ENCODE data around the gene DNAH10. TPM values are rescaled to one million over a fixed set of nuclear protein-coding genes. Genes with fewer than 3 reads are reported as not detected.

DNAH10 gene
- total RNA-seq, 2 donors from 2014 or later, result 0.03 to 0.29 TPM

DNA sequence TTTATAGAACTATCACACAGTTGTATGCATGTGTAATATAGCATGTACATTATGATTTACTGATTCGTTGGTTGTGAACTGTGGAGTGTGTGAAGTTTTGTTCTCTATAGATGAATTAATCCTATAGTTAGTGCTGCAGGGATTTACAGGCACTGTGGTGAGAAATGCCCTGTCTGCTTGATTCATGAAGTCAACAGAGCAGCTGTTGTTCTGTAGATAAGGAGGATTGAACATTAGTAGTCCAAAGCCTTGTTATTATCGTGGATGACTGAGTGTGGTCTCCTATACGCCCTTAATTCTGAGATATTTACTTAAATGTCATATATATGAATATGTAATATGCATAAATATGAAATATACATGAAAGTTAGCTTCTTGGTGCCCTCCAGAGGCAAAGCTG lies 98.3 kb downstream of the DNAH10 start:
- intact Hi-C loops (cut with DNase I), result no loop called here
- DNase-seq, result no peak
- no peak for ATAC-seq

- DNase-seq (no peak), ATAC-seq (no peak)
- intact Hi-C loops (cut with DNase I), result no loop called here
Measured at GRCh38 chr12:123861392-123861791, 99.3 kb downstream of the DNAH10 start.

DNA sequence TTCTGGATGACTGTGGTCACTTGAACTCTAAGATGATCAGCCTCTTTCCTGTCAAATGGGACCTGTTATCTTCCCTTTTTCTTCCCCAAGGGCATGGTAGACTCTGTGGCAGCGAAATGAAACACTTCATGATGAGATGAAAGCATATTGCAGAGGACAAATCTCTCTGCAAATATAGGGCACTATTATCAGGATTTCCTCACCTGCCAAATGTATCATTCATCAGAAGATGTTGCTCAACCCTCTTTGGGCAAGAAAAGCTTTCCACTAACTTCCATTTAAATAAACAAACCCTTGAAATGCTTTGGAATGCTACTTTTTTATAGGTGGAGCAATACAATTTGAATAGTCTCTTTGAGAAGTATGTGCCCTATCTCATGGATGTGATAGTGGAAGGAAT lies 105.0 kb downstream of the DNAH10 start:
- DNase-seq, result no peak
- intact Hi-C loops (cut with DNase I), result no loop called here
- ATAC-seq, result no peak

DNA sequence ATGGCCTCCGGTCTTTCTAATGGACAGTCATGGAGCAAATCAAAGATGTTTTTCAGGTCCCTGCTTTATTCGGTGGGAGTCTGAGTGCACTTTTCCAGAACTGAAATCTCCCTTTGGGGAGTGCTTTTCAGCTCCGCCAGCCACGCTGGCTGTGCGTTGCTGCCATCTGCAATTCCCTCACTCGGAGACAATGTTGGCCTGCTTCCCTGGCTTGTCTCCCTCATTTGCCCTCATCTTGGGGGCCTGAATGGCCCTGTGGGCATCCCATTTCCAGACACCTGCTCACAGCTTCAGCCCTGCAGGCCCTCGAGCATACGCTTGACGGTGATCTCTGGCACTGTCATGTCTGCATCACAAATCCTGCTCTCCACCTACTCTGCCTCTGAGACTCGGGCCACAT lies 106.7 kb downstream of the DNAH10 start:
- intact Hi-C loops (cut with DNase I), result no loop called here
- ATAC-seq (no peak), DNase-seq (no peak)

- ATAC-seq (no peak), DNase-seq (no peak)
Measured at GRCh38 chr12:123873793-123874192, 111.7 kb downstream of the DNAH10 start.

GRCh38 chr12:123877968-123878367 lies 115.9 kb downstream of the DNAH10 start:
- intact Hi-C loops (cut with DNase I), result no loop called here
- DNase-seq (no peak), ATAC-seq (no peak)

More at GRCh38 chr12:123873793-123874192, 111.7 kb downstream of the DNAH10 start:
- intact Hi-C loops (cut with DNase I), result no loop called here

- DNase-seq (no peak), ATAC-seq (no peak)
- intact Hi-C loops (cut with DNase I), result no loop called here
Measured at GRCh38 chr12:123879101-123879500, 117.0 kb downstream of the DNAH10 start.

GRCh38 chr12:123879691-123880090 lies 117.6 kb downstream of the DNAH10 start:
- intact Hi-C loops (cut with DNase I), result no loop called here
- no peak for DNase-seq
- ATAC-seq, result no peak

GRCh38 chr12:123882161-123882705 lies 120.1 kb downstream of the DNAH10 start:
- intact Hi-C loops (cut with DNase I), result no loop called here
- ATAC-seq, result no peak
- no peak for DNase-seq

DNA sequence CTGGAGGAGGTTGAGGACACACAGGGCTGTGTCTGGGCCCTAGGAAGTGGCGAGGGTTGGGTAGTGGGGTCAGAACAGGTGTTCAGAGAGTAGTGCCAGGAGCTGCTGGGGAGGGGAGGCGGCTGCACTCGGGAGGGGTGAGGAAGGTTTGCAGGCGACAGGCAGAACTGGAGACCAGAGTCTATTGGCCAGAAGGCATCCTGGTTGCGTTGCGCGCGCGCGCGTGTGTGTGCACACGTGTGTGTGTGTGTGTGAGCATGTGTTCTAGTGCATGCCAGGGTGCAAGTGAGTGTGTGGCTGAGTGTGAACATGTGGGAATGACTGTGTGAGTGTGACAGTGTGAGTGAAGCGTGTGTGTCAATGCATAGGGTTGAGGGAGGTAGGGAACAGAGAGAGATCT lies 124.2 kb downstream of the DNAH10 start:
- no peak for DNase-seq
- no peak for ATAC-seq
- intact Hi-C loops (cut with DNase I), result no loop called here

- DNase-seq, result no peak
- ATAC-seq, result no peak
- intact Hi-C loops (cut with DNase I), result no loop called here
Measured at GRCh38 chr12:123886931-123887582, 125.0 kb downstream of the DNAH10 start.

DNA sequence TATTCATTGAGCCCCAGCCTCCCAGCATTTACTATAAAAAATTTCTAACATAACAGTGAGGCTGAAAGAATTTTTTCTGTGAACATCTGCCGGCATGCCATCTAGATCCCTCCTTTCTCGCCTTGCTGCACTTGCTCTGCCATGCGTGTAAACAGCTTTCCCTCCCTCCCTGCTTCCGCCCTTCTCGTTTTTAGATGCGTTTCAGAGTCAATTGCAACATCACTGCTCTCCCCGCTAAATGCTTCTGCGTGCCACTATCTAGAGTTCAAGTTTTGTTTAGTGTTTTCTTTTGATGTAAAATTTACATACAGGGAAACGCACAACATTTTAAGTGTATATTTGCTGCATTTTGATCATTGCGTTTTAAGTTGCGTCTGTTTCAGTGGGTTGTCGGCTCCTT lies 126.9 kb downstream of the DNAH10 start:
- no peak for DNase-seq
- intact Hi-C loops (cut with DNase I), result no loop called here
- no peak for ATAC-seq

GRCh38 chr12:123889848-123890535 lies 127.9 kb downstream of the DNAH10 start:
- DNase-seq (no peak), ATAC-seq (no peak)
- intact Hi-C loops (cut with DNase I), result no loop called here

- intact Hi-C loops (cut with DNase I), result no loop called here
- ATAC-seq (no peak), DNase-seq (no peak)
Measured at GRCh38 chr12:123890536-123890902, 128.4 kb downstream of the DNAH10 start.

DNA sequence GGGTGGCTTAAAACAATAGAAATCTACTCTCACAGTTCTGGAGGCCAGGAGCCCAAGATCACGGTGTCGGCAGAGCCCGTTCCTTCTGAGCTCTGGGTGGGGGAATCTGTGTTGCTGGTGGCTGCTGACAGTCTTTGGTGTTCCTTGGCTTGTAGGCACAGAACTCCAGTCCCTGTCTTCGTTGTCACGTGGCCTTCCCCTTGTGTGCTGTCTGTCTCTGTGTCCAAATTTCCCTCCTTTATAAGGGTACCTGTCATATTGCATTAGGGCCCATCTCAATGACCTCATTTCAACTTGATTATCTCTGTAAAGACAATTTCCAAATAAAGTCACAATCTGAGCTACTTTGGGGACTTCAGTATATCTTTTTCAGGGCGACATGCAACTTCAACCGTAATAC lies 128.9 kb downstream of the DNAH10 start:
- DNase-seq (no peak), ATAC-seq (no peak)
- intact Hi-C loops (cut with DNase I), result no loop called here

GRCh38 chr12:123891516-123892179 lies 129.5 kb downstream of the DNAH10 start:
- no peak for DNase-seq
- intact Hi-C loops (cut with DNase I), result no loop called here
- no peak for ATAC-seq

GRCh38 chr12:123892180-123892559 lies 130.1 kb downstream of the DNAH10 start:
- DNase-seq (no peak), ATAC-seq (no peak)
- intact Hi-C loops (cut with DNase I), result no loop called here

DNA sequence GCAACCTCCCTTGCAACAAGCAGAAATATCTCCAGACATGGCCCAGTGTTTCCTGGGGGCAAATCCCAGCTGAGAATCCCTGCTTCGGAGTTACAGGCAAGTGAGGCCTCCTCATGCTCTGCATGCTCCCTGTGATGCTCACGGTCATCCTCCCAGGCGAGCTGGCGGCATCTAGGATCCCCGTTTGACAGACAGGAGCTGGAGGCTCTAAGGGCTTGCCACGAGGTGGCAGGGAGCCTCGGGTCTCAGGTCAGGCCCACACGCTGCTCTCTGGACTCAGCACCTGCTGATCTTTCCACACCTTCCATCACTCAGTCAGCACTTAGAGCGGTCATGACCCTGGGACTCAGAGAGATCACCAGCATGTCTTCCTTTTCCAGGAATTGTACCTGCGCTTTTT lies 130.8 kb downstream of the DNAH10 start:
- intact Hi-C loops (cut with DNase I), result no loop called here
- no peak for ATAC-seq
- no peak for DNase-seq

- intact Hi-C loops (cut with DNase I), result no loop called here
- ATAC-seq (no peak), DNase-seq (no peak)
Measured at GRCh38 chr12:123893276-123893675, 131.2 kb downstream of the DNAH10 start.

DNA sequence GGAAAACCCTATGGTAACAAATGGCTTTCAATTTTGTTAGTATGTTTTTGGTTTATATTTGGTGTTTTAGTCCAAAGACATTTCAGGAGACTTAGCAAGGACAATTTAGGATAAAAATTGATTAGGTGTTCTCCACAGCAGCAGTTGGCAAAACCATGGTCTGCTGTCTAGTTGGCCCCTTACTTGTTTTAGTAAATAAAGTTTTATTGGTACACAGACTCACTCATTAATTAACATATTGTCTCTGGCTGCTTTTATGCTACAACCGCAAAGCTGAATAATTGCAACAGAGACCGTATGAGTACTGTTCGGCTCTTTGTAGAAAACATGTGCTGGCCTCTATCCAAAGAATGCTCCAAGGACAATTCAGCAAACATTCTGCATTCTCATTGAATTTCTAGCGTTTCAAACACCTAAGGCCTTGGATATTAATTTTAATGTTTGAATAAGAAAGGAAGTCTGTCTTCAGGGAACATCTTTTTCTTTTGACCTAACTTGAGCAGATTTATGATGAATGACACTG lies 132.8 kb downstream of the DNAH10 start:
- ATAC-seq, result no peak
- intact Hi-C loops (cut with DNase I), result no loop called here

More for the DNA sequence above, 132.8 kb downstream of the DNAH10 start:
- no peak for DNase-seq

Data from left cardiac atrium (tissue), 4 donors.